Measurements from ENCODE around the gene GFRA1.

GFRA1 gene

GRCh38 chr10:116298586-116298985, 25.6 kb upstream of the GFRA1 start:
- Histone ChIP-seq H3K4me2 (ENCODE audit: low read depth, low read length, poor library complexity, severe bottlenecking) (no peak overlapping the region), H3K4me3 (ENCODE audit: insufficient read depth, low read length, poor library complexity, severe bottlenecking) (no peak overlapping the region), H2AFZ (ENCODE audit: low read depth, low read length, severe bottlenecking) (no peak overlapping the region)

DNA sequence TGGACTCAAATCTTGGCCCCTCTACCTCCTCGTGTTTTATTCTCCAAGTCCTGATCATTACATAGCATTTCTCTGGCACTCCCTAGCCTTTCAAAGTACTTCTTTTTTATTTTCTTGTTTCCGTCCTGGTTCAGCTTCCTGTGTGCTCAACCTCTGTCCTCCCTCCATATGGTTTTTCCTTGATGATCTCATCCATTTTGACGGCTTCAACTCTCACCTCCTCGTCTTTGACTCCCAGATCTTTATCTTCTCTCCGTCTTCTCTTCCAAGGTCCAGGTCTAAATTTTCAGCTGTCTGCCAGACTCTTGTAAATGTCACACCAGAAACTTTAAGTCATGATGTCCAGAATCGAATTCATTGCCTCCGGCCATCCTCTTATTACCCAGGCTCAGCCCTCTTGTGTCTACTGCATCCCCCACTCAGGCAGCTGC, 23.3 kb upstream of the GFRA1 start:
- TF ChIP-seq, protein P1, sequence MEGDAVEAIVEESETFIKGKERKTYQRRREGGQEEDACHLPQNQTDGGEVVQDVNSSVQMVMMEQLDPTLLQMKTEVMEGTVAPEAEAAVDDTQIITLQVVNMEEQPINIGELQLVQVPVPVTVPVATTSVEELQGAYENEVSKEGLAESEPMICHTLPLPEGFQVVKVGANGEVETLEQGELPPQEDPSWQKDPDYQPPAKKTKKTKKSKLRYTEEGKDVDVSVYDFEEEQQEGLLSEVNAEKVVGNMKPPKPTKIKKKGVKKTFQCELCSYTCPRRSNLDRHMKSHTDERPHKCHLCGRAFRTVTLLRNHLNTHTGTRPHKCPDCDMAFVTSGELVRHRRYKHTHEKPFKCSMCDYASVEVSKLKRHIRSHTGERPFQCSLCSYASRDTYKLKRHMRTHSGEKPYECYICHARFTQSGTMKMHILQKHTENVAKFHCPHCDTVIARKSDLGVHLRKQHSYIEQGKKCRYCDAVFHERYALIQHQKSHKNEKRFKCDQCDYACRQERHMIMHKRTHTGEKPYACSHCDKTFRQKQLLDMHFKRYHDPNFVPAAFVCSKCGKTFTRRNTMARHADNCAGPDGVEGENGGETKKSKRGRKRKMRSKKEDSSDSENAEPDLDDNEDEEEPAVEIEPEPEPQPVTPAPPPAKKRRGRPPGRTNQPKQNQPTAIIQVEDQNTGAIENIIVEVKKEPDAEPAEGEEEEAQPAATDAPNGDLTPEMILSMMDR (IDR thresholded peaks at IDR 0.05; ENCODE audit: insufficient read depth, low read length, poor library complexity, severe bottlenecking), result no peak
- no peak for TF ChIP-seq EZH2phosphoT487 (conservative IDR thresholded peaks at IDR 0.05; ENCODE audit: low read length)
- Histone ChIP-seq H3K4me3 (ENCODE audit: insufficient read depth, low read length, poor library complexity, severe bottlenecking) (no peak overlapping the region), H3K79me2 (ENCODE audit: insufficient read depth, low read length) (no peaks in the 10 kb centered on the region), H3F3A (ENCODE audit: insufficient read depth) (no peaks in the 10 kb centered on the region), H3K36me3 (ENCODE audit: low read length) (no peaks in the 10 kb centered on the region), H3K27ac (ENCODE audit: low read depth, low read length) (no peak overlapping the region), H3K9me3 (ENCODE audit: insufficient read depth, low read length) (no peaks in the 10 kb centered on the region), H3K4me2 (ENCODE audit: low read depth, low read length, poor library complexity, severe bottlenecking) (no peak overlapping the region), H4K20me1 (ENCODE audit: low read depth, low read length) (no peaks in the 10 kb centered on the region), H2AFZ (ENCODE audit: low read depth, low read length, severe bottlenecking) (no peak overlapping the region), H3K27me3 (ENCODE audit: low read length) (no peaks in the 10 kb centered on the region), H3K9ac (ENCODE audit: low read length) (no peak overlapping the region), H3K9me2 (replicated peaks; ENCODE audit: insufficient read depth, low read length) (no peaks in the 10 kb centered on the region; the same call in 1 of the 2 replicates)

More at GRCh38 chr10:116298586-116298985, 25.6 kb upstream of the GFRA1 start:
- no peaks in the 10 kb centered on the region for H3K36me3 ChIP-seq (ENCODE audit: low read length)
- no peaks in the 10 kb centered on the region for H3F3A ChIP-seq (ENCODE audit: insufficient read depth)
- TF ChIP-seq, protein P1 (IDR thresholded peaks at IDR 0.05; ENCODE audit: insufficient read depth, low read length, poor library complexity, severe bottlenecking), result no peak
- no peak for TF ChIP-seq EZH2phosphoT487 (conservative IDR thresholded peaks at IDR 0.05; ENCODE audit: low read length)
- H4K20me1 ChIP-seq (ENCODE audit: low read depth, low read length), result no peaks in the 10 kb centered on the region
- H3K79me2 ChIP-seq (ENCODE audit: insufficient read depth, low read length), result no peaks in the 10 kb centered on the region
- no peaks in the 10 kb centered on the region for H3K27me3 ChIP-seq (ENCODE audit: low read length)
- H3K9me2 ChIP-seq (replicated peaks; ENCODE audit: insufficient read depth, low read length), result no peaks in the 10 kb centered on the region; the same call in 1 of the 2 replicates
- H3K9ac ChIP-seq (ENCODE audit: low read length), result no peak overlapping the region
- H3K27ac ChIP-seq (ENCODE audit: low read depth, low read length), result no peak overlapping the region
- H3K9me3 ChIP-seq (ENCODE audit: insufficient read depth, low read length), result no peaks in the 10 kb centered on the region

- Histone ChIP-seq H3K4me2 (ENCODE audit: low read depth, low read length, poor library complexity, severe bottlenecking) (no peak overlapping the region), H2AFZ (ENCODE audit: low read depth, low read length, severe bottlenecking) (no peak overlapping the region), H3K9me3 (ENCODE audit: insufficient read depth, low read length) (no peaks in the 10 kb centered on the region), H3K4me3 (ENCODE audit: insufficient read depth, low read length, poor library complexity, severe bottlenecking) (no peak overlapping the region), H3K36me3 (ENCODE audit: low read length) (no peaks in the 10 kb centered on the region), H3K27me3 (ENCODE audit: low read length) (no peaks in the 10 kb centered on the region), H4K20me1 (ENCODE audit: low read depth, low read length) (no peaks in the 10 kb centered on the region), H3F3A (ENCODE audit: insufficient read depth) (no peaks in the 10 kb centered on the region), H3K9me2 (replicated peaks; ENCODE audit: insufficient read depth, low read length) (no peaks in the 10 kb centered on the region; the same call in 1 of the 2 replicates), H3K9ac (ENCODE audit: low read length) (no peak overlapping the region), H3K79me2 (ENCODE audit: insufficient read depth, low read length) (no peaks in the 10 kb centered on the region), H3K27ac (ENCODE audit: low read depth, low read length) (no peak overlapping the region)
- no peak for TF ChIP-seq EZH2phosphoT487 (conservative IDR thresholded peaks at IDR 0.05; ENCODE audit: low read length)
- TF ChIP-seq, protein P1 (IDR thresholded peaks at IDR 0.05; ENCODE audit: insufficient read depth, low read length, poor library complexity, severe bottlenecking), result no peak
Observed at GRCh38 chr10:116292493-116292892, 19.5 kb upstream of the GFRA1 start.
